GM13977 (cell line): Measurements from ENCODE around the gene ZNRF3.
A peak's percentile ranks its signal among the peaks of the same experiment; 100 is the strongest.

Experiments used
- DNase-seq: peaks from one replicate; pipeline ENCODE4 v3.0.0; 2012; ENCODE audit warnings: low spot score
- in situ Hi-C: fragments of 300-500 bp; cut with MboI; formaldehyde crosslinking; loops from one replicate; pipeline ENCODE4 v1.12.0; 2022; ENCODE audit warnings: low sequenced_read_pairs, low pct_unique_long_range_greater_than_20kb, mixed read lengths, inconsistent platforms; ENCODE audit not compliant: unreplicated experiment
- TF ChIP-seq, protein P1 (sequence below): IDR thresholded peaks from 2 replicates; pipeline ENCODE4 v1.5.1; 2012; ENCODE audit warnings: mild to moderate bottlenecking, control low read depth; ENCODE audit not compliant: insufficient read depth; ENCODE audit errors: extremely low read depth, missing control alignments

ZNRF3 gene

DNA sequence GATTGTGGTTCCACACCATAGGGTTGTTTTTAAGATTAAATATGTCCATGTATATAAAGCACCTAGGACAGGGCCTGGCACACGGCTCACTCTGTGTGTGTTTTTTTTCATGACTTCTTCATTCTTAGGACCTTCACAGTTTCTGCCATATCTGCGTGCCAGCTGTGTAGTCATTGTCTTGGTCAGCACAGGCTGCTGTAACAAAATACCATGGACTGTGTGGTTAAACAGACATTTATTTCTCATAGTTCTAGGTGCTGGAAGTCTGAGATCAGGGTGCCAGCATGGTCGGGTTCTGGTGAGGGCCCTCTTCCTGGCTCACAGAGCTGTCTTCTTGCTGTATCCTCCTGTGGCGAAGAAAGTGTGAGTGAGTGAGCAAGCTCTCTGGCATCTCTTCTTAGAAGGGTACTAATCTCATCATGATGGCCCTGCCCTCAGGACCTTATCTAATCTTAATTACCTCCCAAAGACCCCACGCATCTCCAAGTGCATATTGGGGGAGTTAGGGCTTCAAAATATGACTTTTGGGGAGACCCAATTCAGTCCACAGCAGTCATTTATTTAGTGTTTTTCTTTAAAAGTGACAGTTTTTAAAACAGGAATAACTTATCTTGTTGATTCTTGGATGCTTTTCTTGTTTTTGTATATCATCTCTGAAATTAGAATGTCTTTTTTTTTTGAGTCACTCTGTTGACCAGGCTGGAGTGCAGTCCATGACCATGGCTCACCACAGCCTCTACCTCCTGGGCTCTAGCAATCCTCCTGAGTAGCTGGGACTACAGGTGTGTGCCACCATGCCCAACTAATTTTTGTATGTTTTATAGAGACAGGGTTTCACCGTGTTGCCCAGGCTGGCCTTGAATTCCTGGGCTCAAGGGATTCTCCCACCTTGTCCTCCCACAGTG is 70.9 kb downstream of the ZNRF3 start:
- DNase-seq, result no peak
- in situ Hi-C loops, result no loop called here
- TF ChIP-seq, protein P1, sequence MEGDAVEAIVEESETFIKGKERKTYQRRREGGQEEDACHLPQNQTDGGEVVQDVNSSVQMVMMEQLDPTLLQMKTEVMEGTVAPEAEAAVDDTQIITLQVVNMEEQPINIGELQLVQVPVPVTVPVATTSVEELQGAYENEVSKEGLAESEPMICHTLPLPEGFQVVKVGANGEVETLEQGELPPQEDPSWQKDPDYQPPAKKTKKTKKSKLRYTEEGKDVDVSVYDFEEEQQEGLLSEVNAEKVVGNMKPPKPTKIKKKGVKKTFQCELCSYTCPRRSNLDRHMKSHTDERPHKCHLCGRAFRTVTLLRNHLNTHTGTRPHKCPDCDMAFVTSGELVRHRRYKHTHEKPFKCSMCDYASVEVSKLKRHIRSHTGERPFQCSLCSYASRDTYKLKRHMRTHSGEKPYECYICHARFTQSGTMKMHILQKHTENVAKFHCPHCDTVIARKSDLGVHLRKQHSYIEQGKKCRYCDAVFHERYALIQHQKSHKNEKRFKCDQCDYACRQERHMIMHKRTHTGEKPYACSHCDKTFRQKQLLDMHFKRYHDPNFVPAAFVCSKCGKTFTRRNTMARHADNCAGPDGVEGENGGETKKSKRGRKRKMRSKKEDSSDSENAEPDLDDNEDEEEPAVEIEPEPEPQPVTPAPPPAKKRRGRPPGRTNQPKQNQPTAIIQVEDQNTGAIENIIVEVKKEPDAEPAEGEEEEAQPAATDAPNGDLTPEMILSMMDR, result no peak

DNA sequence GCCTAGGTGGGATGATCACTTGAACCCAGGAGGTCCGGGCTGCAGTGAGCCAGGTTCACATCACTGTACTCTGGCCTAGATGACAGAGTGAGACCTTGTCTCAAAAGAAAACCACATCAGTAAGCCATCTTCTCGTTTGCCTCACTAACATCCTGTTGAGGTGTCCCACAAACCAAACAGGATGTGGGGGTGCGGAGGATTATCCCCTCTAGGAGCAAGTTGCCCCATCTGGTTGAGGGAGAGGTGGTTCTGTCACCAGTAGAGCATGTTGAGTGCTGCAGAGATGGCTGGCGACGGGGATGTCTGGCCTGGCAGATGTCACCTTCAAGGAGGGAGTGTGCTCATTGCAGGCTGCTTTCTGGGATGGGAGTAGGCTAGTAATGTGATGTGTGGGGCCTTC is 72.4 kb downstream of the ZNRF3 start:
- peak; percentile 31 for DNase-seq
- TF ChIP-seq, protein P1, result no peak
- in situ Hi-C loops, result no loop called here

DNA sequence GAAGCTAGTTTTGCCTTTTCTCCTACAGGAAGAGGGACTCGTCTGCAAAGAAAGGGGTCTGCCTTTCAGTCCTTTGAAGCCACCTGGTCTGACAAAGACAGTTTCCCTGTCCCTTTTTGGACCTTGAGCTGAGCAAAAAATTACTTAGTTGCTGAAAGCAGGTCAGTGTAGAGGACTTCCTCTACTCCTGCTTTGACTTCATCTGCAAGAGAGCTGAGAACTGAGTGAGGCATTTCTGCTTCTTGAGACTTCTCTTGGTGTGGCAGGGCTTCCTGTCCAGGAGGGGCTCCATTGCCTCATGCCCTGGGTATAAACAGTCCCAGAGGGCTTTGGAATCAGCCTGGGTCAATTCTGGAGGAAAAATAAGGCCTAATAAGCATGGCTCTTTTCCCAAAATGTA is 73.1 kb downstream of the ZNRF3 start:
- no peak for DNase-seq
- in situ Hi-C loops, result no loop called here
- TF ChIP-seq, protein P1, result no peak

DNA sequence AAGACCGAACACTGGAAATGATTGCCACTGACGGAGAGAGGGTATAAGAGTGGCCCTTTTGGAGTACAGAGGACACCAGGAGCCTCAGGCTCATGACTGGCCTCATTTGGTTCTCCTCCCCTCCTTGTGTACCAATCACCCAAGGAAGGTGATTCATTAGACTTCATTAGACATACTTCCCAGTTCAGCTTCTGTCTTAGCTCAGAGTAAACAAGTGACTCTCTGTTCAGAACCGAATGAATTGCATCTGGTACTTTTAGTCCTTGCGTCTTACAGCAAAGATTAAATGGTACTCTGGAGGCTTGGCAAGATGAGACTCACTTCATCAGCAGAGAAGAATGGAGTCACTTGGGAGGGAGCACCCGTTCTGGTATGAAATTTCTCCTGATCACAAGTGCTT is 75.2 kb downstream of the ZNRF3 start:
- TF ChIP-seq, protein P1, result no peak
- DNase-seq, result no peak
- in situ Hi-C loops, result no loop called here

DNA sequence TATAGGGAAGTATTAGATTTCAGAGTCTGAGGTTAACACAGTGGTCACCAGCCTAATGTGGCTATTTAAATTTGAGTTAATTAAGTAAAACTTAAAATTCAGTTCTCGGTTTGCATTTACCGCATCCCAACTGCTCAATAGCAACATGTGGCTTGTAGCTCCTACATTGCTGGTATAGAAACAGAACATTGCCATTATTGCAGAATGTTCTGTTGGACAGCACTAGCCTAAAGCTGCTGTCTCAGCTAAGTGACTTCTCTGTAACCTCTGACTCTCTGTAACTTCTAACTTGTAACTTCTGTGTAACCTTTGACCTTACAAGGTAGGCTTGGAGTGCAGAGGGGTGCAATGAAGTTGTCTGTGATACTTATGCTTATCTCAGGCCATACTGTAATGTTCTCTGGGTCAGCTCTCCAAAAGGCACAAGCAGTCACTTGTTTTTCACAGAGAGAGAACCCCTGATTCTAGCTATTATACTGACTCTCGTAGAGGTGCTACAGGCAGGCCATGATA is 78.7 kb downstream of the ZNRF3 start:
- TF ChIP-seq, protein P1, result no peak
- DNase-seq, result no peak
- in situ Hi-C loops, result no loop called here

DNA sequence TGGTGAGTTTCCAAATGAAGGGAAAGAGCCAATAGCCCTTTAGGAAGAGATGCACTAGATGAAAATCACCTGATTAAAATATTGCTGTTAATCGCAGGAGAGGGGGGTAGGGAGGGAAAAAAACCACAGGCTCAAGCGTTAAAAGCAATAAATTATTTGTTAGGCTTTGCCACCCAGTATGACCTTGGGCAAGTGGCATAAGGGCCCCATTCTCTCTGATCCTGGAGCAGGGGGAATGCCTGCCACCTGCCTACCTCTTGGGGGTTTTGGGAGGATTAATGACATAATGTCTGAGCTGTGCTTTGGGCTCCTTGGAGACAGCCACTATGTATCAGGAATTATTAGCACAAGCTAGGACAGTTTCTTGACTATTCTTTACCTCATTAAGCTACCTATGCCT is 80.0 kb downstream of the ZNRF3 start:
- no peak for DNase-seq
- in situ Hi-C loops, result no loop called here
- TF ChIP-seq, protein P1, result no peak
